K562 (cell line): ENCODE results near the gene NUTM1. TPM values are rescaled to one million over a fixed set of nuclear protein-coding genes. Genes with fewer than 3 reads are reported as not detected.
A peak's percentile ranks its signal among the peaks of the same experiment; 100 is the strongest.

ENCODE experiments used
- ARID1B ChIP-seq: fragments of 450-650 bp; IDR thresholded peaks from 2 replicates; pipeline ENCODE4 v1.6.1; 2016; ENCODE audit warnings: antibody characterized with exemption, mild to moderate bottlenecking, inconsistent platforms
- CREB5 ChIP-seq: fragments of 250-450 bp; sonication (Bioruptor Pico); IDR thresholded peaks from 2 replicates; pipeline ENCODE4 v1.5.0; 2020; ENCODE audit warnings: mild to moderate bottlenecking
- CTCF ChIP-seq, 3 experiments: IDR thresholded peaks in 2 of 3; conservative IDR thresholded peaks in 1 of 3; 2 replicates each; pipeline ENCODE4 v1.5.1; 2011 to 2012; ENCODE audit warnings: low read length in 3 of 3, mild to moderate bottlenecking in 3 of 3, control low read depth in 2 of 3, improper control_type of control experiment in 1 of 3, inconsistent platforms in 1 of 3, low read depth in 1 of 3, mixed read lengths in 1 of 3, moderate library complexity in 1 of 3; ENCODE audit not compliant: insufficient read depth in 2 of 3
- IFI16 ChIP-seq: fragments of 250-450 bp; sonication (Bioruptor Pico); IDR thresholded peaks from 2 replicates; pipeline ENCODE4 v2.1.2; 2022; ENCODE audit warnings: mild to moderate bottlenecking, inconsistent platforms
- KDM4B ChIP-seq, 2 experiments: fragments of 450-650 bp in 1 of 2; sonication (generic) in 1 of 2; IDR thresholded peaks; 2 replicates each; pipeline ENCODE4 v1.6.1; 2016 to 2017; ENCODE audit warnings: borderline replicate concordance in 2 of 2, antibody characterized with exemption in 1 of 2, low read depth in 1 of 2, mild to moderate bottlenecking in 1 of 2
- PBX2 ChIP-seq, 2 experiments: IDR thresholded peaks in 1 of 2; conservative IDR thresholded peaks in 1 of 2; 2 replicates each; pipeline ENCODE4 v1.6.1; 2016; ENCODE audit warnings: low read depth in 2 of 2, mild to moderate bottlenecking in 1 of 2, missing compliant biosample characterization in 1 of 2, missing genetic modification characterization in 1 of 2, moderate library complexity in 1 of 2
- POLR2G ChIP-seq: fragments of 200-400 bp; formaldehyde crosslinking; IDR thresholded peaks from 2 replicates; pipeline ENCODE4 v1.6.1; 2017; ENCODE audit warnings: low read depth, mild to moderate bottlenecking, antibody characterized with exemption, low read length, moderate library complexity
- SIX5 ChIP-seq, 2 experiments: IDR thresholded peaks; 2 replicates each; pipeline ENCODE4 v1.6.1; 2011; ENCODE audit warnings: low read length in 2 of 2, borderline replicate concordance in 1 of 2, low read depth in 1 of 2, mild to moderate bottlenecking in 1 of 2, moderate library complexity in 1 of 2; ENCODE audit not compliant: insufficient read depth in 1 of 2
- SP1 ChIP-seq: sonication (generic); formaldehyde crosslinking; IDR thresholded peaks from 2 replicates; pipeline ENCODE4 v1.8.1; 2022; ENCODE audit warnings: mild to moderate bottlenecking, missing genetic modification reagents
- U2AF2 ChIP-seq: fragments of 200-400 bp; formaldehyde crosslinking; optimal IDR thresholded peaks from 2 replicates; pipeline ENCODE3; 2017; ENCODE audit warnings: low read depth, mild to moderate bottlenecking, low read length
- ZBTB8A ChIP-seq: fragments of 450-650 bp; IDR thresholded peaks from 2 replicates; pipeline ENCODE4 v1.6.1; 2018; ENCODE audit warnings: mild to moderate bottlenecking, moderate library complexity; ENCODE audit not compliant: partially characterized antibody
- ZC3H11A ChIP-seq: IDR thresholded peaks from 2 replicates; pipeline ENCODE4 v1.6.1; 2012; ENCODE audit warnings: low read depth, low read length, improper control_type of control experiment
- ZNF511 ChIP-seq: sonication (generic); formaldehyde crosslinking; IDR thresholded peaks from 2 replicates; pipeline ENCODE4 v1.8.0; 2022; ENCODE audit warnings: mild to moderate bottlenecking, missing genetic modification reagents
- polyA plus RNA-seq, 8 experiments: library from polyadenylated mRNA; depleted of rRNA in 4 of 8; stranded (reverse) in 5 of 8; unstranded in 3 of 8; fragments of >200 nt; fragmentation: Nextera tagmentation in 2 of 8; fragmentation: Illumina TruSeq in 1 of 8; extraction: Ambion mirVana in 2 of 8; extraction: Trizol in 1 of 8; gene quantifications; 2 replicates each; pipeline versions ENCODE4 v1.2.1 to v1.2.3, GENCODE V29; 2011 to 2014; ENCODE audit warnings: inconsistent platforms in 1 of 8, missing spikeins in 1 of 8
- total RNA-seq, 7 experiments: library from RNA; depleted of rRNA in 6 of 7; stranded (reverse); fragments of >200 nt in 6 of 7; fragmentation: Illumina TruSeq in 2 of 7; extraction: Trizol in 2 of 7; gene quantifications; 2 replicates each; pipeline versions ENCODE4 v1.2.1 to v1.2.3, GENCODE V29; 2011 to 2021; ENCODE audit warnings: low replicate concordance in 1 of 7
- TF ChIP-seq, protein P1 (sequence below): sonication (generic); formaldehyde crosslinking; IDR thresholded peaks from 2 replicates; pipeline ENCODE4 v1.8.0; 2023; ENCODE audit warnings: mild to moderate bottlenecking, missing genetic modification reagents
- TF ChIP-seq, protein P2 (sequence below), 2 experiments: fragments of 200-800 bp in 1 of 2; sonication (Bioruptor generic) in 1 of 2; sonication (generic) in 1 of 2; formaldehyde crosslinking in 1 of 2; IDR thresholded peaks in 1 of 2; conservative IDR thresholded peaks in 1 of 2; 2 replicates each; pipeline versions ENCODE4 v1.5.0 to v1.6.1; 2016 to 2020; ENCODE audit warnings: missing compliant biosample characterization in 1 of 2, missing genetic modification characterization in 1 of 2, missing genetic modification reagents in 1 of 2

The NUTM1 gene
- total and polyA plus RNA-seq, 9 of the 15 experiments (the other 6 are each of a cell fraction or from before 2014, with no cell fraction given): 0.01 to 0.05 (median 0.04) TPM; not detected in 4

DNA sequence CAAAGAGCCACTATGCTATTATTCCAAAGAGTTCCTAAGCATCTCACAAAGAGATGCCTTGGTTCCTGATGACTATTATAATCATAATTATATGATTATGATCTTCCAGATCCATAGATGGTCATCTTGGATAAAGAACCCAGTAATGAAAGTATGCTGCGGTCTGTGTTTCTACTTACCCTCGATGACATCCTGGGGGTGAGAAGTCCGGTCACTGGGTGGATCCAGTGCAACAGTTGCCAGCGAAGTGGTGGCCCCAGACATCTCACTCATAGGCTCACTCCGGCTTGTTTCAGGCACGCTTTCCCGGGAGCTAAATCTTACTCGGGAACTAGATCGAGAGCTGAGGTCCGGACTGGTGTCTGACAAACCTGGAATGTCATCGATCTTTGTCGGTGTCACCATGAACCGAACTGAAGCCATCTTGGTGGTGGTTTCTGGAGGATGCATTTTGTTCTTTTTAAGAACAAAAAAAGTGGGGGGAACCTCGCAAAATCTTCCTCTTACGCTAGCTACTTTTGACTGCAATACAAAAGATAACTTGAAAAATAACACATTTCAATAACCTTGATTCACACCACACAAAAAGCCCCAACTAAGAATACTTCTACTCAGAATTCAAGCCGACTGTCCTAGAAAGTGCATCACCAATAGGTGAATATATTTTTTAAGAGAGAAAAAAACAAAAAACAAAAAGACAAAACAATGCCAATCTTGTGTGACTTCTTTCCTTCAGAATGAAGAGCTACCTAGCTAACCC lies 6.7 kb upstream of the NUTM1 start (continued):
- TF ChIP-seq POLR2G (no peak), PBX2 (CRISPR knock-in tag; IDR thresholded peaks at IDR 0.05; ENCODE audit: low read depth) (no peak), PBX2 (tag; conservative IDR thresholded peaks at IDR 0.05; ENCODE audit: low read depth) (no peak), U2AF2 (no peak), CREB5 (CRISPR knock-in tag) (no peak), ZBTB8A (no peak), IFI16 (CRISPR knock-in tag) (no peak), SIX5 (IDR thresholded peaks at IDR 0.05; ENCODE audit: borderline replicate concordance in 1 of 2, insufficient read depth in 1 of 2, low read depth in 1 of 2, low read length in 2 of 2) (no peak), ZNF511 (CRISPR knock-in tag) (no peak), KDM4B (IDR thresholded peaks at IDR 0.05; ENCODE audit: borderline replicate concordance in 2 of 2, low read depth in 1 of 2) (no peak), SP1 (CRISPR knock-in tag) (no peak), ZC3H11A (no peak), ARID1B (no peak), CTCF (IDR thresholded peaks at IDR 0.05 in 2 of 3, conservative IDR thresholded peaks at IDR 0.05 in 1 of 3; ENCODE audit: insufficient read depth in 2 of 3, low read depth in 1 of 3, low read length in 3 of 3) (no peak)
- TF ChIP-seq, protein P1, sequence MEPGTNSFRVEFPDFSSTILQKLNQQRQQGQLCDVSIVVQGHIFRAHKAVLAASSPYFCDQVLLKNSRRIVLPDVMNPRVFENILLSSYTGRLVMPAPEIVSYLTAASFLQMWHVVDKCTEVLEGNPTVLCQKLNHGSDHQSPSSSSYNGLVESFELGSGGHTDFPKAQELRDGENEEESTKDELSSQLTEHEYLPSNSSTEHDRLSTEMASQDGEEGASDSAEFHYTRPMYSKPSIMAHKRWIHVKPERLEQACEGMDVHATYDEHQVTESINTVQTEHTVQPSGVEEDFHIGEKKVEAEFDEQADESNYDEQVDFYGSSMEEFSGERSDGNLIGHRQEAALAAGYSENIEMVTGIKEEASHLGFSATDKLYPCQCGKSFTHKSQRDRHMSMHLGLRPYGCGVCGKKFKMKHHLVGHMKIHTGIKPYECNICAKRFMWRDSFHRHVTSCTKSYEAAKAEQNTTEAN (CRISPR knock-in tag): no peak
- TF ChIP-seq, protein P2, sequence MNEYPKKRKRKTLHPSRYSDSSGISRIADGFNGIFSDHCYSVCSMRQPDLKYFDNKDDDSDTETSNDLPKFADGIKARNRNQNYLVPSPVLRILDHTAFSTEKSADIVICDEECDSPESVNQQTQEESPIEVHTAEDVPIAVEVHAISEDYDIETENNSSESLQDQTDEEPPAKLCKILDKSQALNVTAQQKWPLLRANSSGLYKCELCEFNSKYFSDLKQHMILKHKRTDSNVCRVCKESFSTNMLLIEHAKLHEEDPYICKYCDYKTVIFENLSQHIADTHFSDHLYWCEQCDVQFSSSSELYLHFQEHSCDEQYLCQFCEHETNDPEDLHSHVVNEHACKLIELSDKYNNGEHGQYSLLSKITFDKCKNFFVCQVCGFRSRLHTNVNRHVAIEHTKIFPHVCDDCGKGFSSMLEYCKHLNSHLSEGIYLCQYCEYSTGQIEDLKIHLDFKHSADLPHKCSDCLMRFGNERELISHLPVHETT (CRISPR knock-in tag; conservative IDR thresholded peaks at IDR 0.05 in 1 of 2, IDR thresholded peaks at IDR 0.05 in 1 of 2): 0 out of 4 replicates have a peak, but pooled peaks of 1 of the 2 experiments have one; percentile 20
